ENCODE data around the gene SPATA16.

SPATA16 gene

DNA sequence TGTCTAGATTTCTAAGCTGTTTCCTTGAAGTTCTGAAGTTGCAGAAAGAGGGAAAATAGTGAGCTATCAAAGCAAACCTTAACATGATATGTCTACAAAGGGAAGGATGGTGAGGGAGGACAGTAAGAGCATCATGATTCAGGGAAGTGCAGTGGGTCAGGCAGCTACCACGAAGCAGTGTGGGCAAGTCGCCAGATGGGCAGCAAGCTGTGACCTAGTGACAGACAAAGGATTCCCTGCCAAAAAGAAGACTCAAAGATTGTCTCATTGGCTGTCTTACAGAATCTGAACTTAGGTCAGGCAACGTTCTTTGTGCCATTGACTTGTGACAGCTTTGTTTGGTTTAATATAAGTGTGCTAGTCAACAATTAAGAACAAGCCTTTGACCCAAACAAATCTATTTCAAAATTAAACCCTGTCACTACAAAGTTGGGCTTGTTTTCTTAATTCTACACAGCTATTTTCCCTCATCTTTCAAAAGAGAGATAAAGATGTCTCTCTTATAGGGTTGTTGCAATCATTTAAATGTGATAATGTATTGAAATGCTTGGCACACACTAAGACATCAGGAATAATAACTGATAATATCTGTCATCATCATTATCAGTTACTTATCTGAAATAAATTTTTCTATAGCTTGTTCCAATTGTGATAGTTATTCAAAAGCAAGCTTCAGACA is 237.3 kb downstream of the SPATA16 start:
- H3F3A ChIP-seq (ENCODE audit: low read depth), result peaks cover 4% of the 10 kb centered on the region; the same call in 1 of the 2 replicates
- H2AFZ ChIP-seq (ENCODE audit: low read length), result no peak overlapping the region
- no peak overlapping the region for H3K4me2 ChIP-seq (ENCODE audit: low read depth, low read length, poor library complexity, severe bottlenecking)
- no peak overlapping the region for H3K9ac ChIP-seq (ENCODE audit: low read depth, low read length, poor library complexity, severe bottlenecking)
- no peaks in the 10 kb centered on the region for H3K27me3 ChIP-seq (ENCODE audit: insufficient read depth, low read length, poor library complexity, severe bottlenecking)
- no peaks in the 10 kb centered on the region for H4K20me1 ChIP-seq (ENCODE audit: insufficient read depth, low read length, poor library complexity, severe bottlenecking)
- no peaks in the 10 kb centered on the region for H3K9me2 ChIP-seq (replicated peaks; ENCODE audit: low read depth, low read length)
- no peak overlapping the region for H3K4me3 ChIP-seq (ENCODE audit: low read length, poor library complexity, severe bottlenecking)
- TF ChIP-seq, protein P1, sequence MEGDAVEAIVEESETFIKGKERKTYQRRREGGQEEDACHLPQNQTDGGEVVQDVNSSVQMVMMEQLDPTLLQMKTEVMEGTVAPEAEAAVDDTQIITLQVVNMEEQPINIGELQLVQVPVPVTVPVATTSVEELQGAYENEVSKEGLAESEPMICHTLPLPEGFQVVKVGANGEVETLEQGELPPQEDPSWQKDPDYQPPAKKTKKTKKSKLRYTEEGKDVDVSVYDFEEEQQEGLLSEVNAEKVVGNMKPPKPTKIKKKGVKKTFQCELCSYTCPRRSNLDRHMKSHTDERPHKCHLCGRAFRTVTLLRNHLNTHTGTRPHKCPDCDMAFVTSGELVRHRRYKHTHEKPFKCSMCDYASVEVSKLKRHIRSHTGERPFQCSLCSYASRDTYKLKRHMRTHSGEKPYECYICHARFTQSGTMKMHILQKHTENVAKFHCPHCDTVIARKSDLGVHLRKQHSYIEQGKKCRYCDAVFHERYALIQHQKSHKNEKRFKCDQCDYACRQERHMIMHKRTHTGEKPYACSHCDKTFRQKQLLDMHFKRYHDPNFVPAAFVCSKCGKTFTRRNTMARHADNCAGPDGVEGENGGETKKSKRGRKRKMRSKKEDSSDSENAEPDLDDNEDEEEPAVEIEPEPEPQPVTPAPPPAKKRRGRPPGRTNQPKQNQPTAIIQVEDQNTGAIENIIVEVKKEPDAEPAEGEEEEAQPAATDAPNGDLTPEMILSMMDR (conservative IDR thresholded peaks at IDR 0.05; ENCODE audit: low read length), result no peak
- no peak for TF ChIP-seq EZH2phosphoT487 (IDR thresholded peaks at IDR 0.05; ENCODE audit: borderline replicate concordance)
- H3K4me1 ChIP-seq (ENCODE audit: insufficient read depth, low read length, poor library complexity, severe bottlenecking), result peaks cover 5% of the 10 kb centered on the region
- no peaks in the 10 kb centered on the region for H3K79me2 ChIP-seq (ENCODE audit: insufficient read depth, low read length)
- 0 out of 2 replicates have a peak, but pooled peaks cover 4% of the 10 kb centered on the region for H3K9me3 ChIP-seq (ENCODE audit: insufficient read depth, low read depth, low read length)
- no peaks in the 10 kb centered on the region for H3K36me3 ChIP-seq (ENCODE audit: insufficient read depth, low read length)

DNA sequence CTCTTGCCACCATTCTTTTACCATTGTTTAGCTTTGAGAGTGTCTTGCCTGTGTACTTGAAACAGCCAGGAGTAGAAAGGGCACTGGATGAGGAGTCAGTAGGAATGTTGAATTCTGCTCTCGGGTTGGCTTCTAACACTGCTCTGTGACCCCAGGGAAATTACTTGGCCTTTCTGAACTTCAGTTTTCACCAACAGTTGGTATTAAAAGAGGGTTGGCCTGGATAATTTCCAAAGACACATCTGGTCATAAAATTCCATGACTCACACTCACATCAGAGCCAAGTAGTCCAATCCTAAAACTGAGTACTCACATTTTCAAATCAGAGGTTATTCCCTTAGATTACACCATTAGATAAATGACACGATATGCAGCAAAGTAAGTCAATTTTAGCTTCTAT is 248.9 kb downstream of the SPATA16 start:
- TF ChIP-seq EZH2phosphoT487 (IDR thresholded peaks at IDR 0.05; ENCODE audit: borderline replicate concordance), result no peak
- TF ChIP-seq, protein P1 (conservative IDR thresholded peaks at IDR 0.05; ENCODE audit: low read length), result no peak
- H3K9ac ChIP-seq (ENCODE audit: low read depth, low read length, poor library complexity, severe bottlenecking), result no peak overlapping the region
- no peaks in the 10 kb centered on the region for H3K4me1 ChIP-seq (ENCODE audit: insufficient read depth, low read length, poor library complexity, severe bottlenecking)
- no peak overlapping the region for H3K4me2 ChIP-seq (ENCODE audit: low read depth, low read length, poor library complexity, severe bottlenecking)
- H2AFZ ChIP-seq (ENCODE audit: low read length), result no peak overlapping the region
- no peaks in the 10 kb centered on the region for H3K79me2 ChIP-seq (ENCODE audit: insufficient read depth, low read length)
- no peaks in the 10 kb centered on the region for H3K27me3 ChIP-seq (ENCODE audit: insufficient read depth, low read length, poor library complexity, severe bottlenecking)
- H4K20me1 ChIP-seq (ENCODE audit: insufficient read depth, low read length, poor library complexity, severe bottlenecking), result no peaks in the 10 kb centered on the region
- H3K9me2 ChIP-seq (replicated peaks; ENCODE audit: low read depth, low read length), result no peaks in the 10 kb centered on the region
- no peak overlapping the region for H3K4me3 ChIP-seq (ENCODE audit: low read length, poor library complexity, severe bottlenecking)
- no peaks in the 10 kb centered on the region for H3K36me3 ChIP-seq (ENCODE audit: insufficient read depth, low read length)
- no peaks in the 10 kb centered on the region for H3F3A ChIP-seq (ENCODE audit: low read depth)
- H3K9me3 ChIP-seq (ENCODE audit: insufficient read depth, low read depth, low read length), result 0 out of 2 replicates have a peak, but pooled peaks cover 1% of the 10 kb centered on the region

DNA sequence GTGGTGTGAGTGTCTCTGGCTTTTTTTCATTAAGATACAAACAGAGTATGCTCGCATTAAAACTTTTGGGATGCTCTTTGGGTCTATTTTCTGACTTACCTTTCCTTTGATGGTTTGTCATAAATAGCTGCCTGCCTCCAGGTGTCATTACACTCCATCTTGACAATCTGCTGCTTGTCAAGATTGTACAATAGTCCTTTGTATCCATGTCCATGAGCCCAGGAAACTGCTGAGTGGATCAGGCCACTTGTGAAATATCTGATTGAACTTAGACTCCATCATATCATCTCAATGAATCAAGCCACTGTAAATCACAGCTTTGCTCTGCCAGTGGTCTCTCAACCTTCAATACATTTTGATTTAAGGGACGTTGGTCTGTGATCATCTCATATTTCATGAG is 255.3 kb downstream of the SPATA16 start:
- Histone ChIP-seq H3K36me3 (ENCODE audit: insufficient read depth, low read length) (no peaks in the 10 kb centered on the region), H3K9me3 (ENCODE audit: insufficient read depth, low read depth, low read length) (peaks cover 7% of the 10 kb centered on the region; the same call in 1 of the 2 replicates), H3K4me2 (ENCODE audit: low read depth, low read length, poor library complexity, severe bottlenecking) (no peak overlapping the region), H4K20me1 (ENCODE audit: insufficient read depth, low read length, poor library complexity, severe bottlenecking) (no peaks in the 10 kb centered on the region), H3K4me1 (ENCODE audit: insufficient read depth, low read length, poor library complexity, severe bottlenecking) (peaks cover 15% of the 10 kb centered on the region), H3F3A (ENCODE audit: low read depth) (no peaks in the 10 kb centered on the region), H3K79me2 (ENCODE audit: insufficient read depth, low read length) (no peaks in the 10 kb centered on the region), H3K4me3 (ENCODE audit: low read length, poor library complexity, severe bottlenecking) (no peak overlapping the region), H3K9me2 (replicated peaks; ENCODE audit: low read depth, low read length) (no peaks in the 10 kb centered on the region), H3K9ac (ENCODE audit: low read depth, low read length, poor library complexity, severe bottlenecking) (no peak overlapping the region), H2AFZ (ENCODE audit: low read length) (no peak overlapping the region), H3K27me3 (ENCODE audit: insufficient read depth, low read length, poor library complexity, severe bottlenecking) (no peaks in the 10 kb centered on the region)
- TF ChIP-seq, protein P1 (conservative IDR thresholded peaks at IDR 0.05; ENCODE audit: low read length), result no peak
- no peak for TF ChIP-seq EZH2phosphoT487 (IDR thresholded peaks at IDR 0.05; ENCODE audit: borderline replicate concordance)

All from Loucy (cell line).